ENCODE results near the gene CKM. TPM values are rescaled to one million over a fixed set of nuclear protein-coding genes. Genes with fewer than 3 reads are reported as not detected.

Gene CKM
- total RNA-seq, 4 donors from 2014 or later = 0.66 to 1.4 (median 1.1) TPM; not detected in 1

DNA sequence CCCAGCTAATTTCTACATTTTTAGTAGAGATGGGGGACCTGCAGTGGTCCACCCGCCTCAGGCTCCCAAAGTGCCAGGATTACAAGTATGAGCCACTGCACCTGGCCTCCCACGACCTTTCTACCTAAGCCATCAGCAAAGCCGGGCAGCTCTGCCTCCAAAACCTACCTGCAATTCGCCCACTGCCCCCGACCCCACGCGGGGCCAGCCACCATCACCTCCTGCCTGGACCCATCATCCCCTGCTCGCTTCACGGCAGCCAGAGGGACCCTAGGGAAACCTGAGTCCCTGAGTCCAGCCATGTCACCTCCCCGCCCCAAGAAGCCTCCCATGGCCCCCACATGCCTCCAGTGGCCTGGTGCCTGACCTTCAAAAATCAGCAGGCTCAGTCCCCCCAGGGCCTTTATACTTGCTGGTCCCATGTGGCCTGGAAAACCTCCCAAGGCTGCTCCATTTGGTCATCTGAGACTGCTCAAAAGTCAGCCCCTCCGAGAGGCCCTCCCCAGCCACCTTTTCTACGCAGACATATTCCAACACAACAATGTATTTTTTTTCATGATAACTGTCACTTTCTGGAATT, 35.6 kb upstream of the CKM start:
- Histone ChIP-seq H3K36me3 (peaks cover 0 to 89% (median 58%) of the 10 kb centered on the region in 4 donors), H3K9me3 (no peaks in the 10 kb centered on the region), H3K27me3 (no peaks in the 10 kb centered on the region), H3K4me3 (no peak overlapping the region), H3K4me1 (no peaks in the 10 kb centered on the region), H3K27ac (replicated peaks in 1 of 4) (no peak overlapping the region)
- no peak for TF ChIP-seq POLR2AphosphoS5 (IDR thresholded peaks at IDR 0.05)
- TF ChIP-seq, protein P1, sequence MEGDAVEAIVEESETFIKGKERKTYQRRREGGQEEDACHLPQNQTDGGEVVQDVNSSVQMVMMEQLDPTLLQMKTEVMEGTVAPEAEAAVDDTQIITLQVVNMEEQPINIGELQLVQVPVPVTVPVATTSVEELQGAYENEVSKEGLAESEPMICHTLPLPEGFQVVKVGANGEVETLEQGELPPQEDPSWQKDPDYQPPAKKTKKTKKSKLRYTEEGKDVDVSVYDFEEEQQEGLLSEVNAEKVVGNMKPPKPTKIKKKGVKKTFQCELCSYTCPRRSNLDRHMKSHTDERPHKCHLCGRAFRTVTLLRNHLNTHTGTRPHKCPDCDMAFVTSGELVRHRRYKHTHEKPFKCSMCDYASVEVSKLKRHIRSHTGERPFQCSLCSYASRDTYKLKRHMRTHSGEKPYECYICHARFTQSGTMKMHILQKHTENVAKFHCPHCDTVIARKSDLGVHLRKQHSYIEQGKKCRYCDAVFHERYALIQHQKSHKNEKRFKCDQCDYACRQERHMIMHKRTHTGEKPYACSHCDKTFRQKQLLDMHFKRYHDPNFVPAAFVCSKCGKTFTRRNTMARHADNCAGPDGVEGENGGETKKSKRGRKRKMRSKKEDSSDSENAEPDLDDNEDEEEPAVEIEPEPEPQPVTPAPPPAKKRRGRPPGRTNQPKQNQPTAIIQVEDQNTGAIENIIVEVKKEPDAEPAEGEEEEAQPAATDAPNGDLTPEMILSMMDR (IDR thresholded peaks at IDR 0.05) = no peak
- TF ChIP-seq POLR2A (IDR thresholded peaks at IDR 0.05; ENCODE audit: low read depth) = no peak
- TF ChIP-seq EP300 (IDR thresholded peaks at IDR 0.05) = no peak
- DNase-seq (ENCODE audit: extremely low spot score) = no peak
- intact Hi-C loops (cut with DNase I) = no loop called here
- WGBS = 95% methylated on average over 10 of the region's 12 CpGs

DNA sequence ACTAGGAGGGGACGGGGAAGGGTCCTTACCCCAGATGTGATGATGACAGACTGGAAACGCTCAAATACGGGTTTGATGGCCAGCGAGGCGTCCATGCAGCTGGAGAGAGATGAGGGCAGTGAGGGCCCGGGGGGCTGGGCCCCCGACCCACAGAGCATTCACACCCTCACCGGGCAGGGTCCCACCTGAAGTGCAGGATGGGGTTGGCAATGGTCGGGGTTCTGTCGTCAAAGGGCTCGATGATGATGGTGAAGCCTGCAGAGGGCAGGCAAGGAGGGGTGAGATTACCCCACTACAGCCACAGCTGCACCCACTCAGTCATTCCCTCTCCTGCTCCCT, 34.7 kb upstream of the CKM start:
- TF ChIP-seq, protein P1 (IDR thresholded peaks at IDR 0.05) = no peak
- TF ChIP-seq POLR2AphosphoS5 (IDR thresholded peaks at IDR 0.05) (no peak), POLR2A (IDR thresholded peaks at IDR 0.05; ENCODE audit: low read depth) (no peak), EP300 (IDR thresholded peaks at IDR 0.05) (no peak)

DNA sequence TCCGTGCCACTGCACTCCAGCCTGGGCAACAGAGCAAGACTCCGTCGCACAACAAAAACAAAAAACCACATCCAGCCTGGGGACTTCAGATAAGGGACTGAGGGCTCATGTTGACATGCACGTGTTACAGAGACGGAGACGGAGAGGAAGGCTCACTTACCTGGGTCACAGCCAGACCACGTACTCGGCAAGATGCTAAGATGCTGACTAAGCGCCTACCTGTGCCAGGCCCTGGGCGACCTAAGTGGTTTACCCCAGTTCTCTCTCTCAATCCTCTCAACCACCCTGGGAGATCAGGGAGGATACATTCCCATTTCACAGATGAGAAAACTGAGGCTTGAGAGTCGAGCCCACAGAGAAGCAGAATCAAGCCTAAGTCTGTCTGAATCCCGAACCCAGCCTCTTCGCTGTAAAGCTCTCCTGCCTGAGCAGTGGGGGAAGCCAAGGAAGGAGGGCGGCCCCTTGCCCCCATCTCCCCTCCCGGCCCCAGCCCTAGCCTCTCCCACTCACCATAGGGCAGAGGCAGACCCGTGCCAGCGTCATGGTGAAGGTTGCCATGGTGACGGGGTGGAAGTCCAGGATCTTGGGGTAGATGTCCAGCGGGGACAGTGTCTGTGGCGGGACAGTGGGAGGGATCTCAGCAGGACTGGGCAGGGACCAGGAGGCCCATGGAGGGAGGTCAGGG, 34.2 kb upstream of the CKM start:
- Histone ChIP-seq H3K4me3 (no peak overlapping the region), H3K27ac (replicated peaks in 1 of 4) (no peak overlapping the region), H3K4me1 (no peaks in the 10 kb centered on the region), H3K9me3 (no peaks in the 10 kb centered on the region), H3K36me3 (peaks cover 1 to 89% (median 62%) of the 10 kb centered on the region in 4 donors), H3K27me3 (no peaks in the 10 kb centered on the region)
- intact Hi-C loops (cut with DNase I) = no loop called here
- WGBS = 94% methylated on average over 16 of the region's 20 CpGs
- TF ChIP-seq POLR2AphosphoS5 (IDR thresholded peaks at IDR 0.05) = no peak
- TF ChIP-seq, protein P1 (IDR thresholded peaks at IDR 0.05) = no peak
- TF ChIP-seq POLR2A (IDR thresholded peaks at IDR 0.05; ENCODE audit: low read depth) = no peak
- TF ChIP-seq EP300 (IDR thresholded peaks at IDR 0.05) = no peak
- DNase-seq (ENCODE audit: extremely low spot score) = no peak

More for the DNA sequence above, 34.7 kb upstream of the CKM start:
- Histone ChIP-seq H3K27me3 (no peaks in the 10 kb centered on the region), H3K36me3 (peaks cover 0 to 89% (median 62%) of the 10 kb centered on the region in 4 donors), H3K4me3 (no peak overlapping the region), H3K4me1 (no peaks in the 10 kb centered on the region), H3K9me3 (no peaks in the 10 kb centered on the region), H3K27ac (replicated peaks in 1 of 4) (no peak overlapping the region)
- no peak for DNase-seq (ENCODE audit: extremely low spot score)
- intact Hi-C loops (cut with DNase I) = no loop called here
- 89% methylated on average over 11 of the region's 11 CpGs for WGBS

DNA sequence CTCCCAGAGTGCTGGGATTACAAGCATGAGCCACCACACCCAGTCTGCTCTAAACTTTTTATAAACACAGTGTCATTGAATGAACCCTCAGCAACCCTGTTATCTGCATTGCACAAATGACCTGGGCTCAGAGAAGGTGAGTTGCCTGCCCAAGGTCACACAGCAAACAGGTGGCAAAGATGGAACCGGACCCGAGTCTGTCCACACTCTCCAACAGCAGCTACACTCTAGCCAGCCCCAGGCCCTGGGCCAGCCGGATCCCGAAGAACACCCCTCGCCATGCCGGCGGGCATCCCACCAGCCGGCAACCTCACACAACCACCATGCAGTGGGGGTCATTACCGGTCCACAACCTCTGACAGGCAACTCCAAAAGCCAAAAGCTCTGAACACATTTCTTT, 33.2 kb upstream of the CKM start:
- H3K4me3 ChIP-seq = no peak overlapping the region
- H3K27me3 ChIP-seq = no peaks in the 10 kb centered on the region
- no peak for TF ChIP-seq EP300 (IDR thresholded peaks at IDR 0.05)
- TF ChIP-seq, protein P1 (IDR thresholded peaks at IDR 0.05) = no peak
- TF ChIP-seq POLR2A (IDR thresholded peaks at IDR 0.05; ENCODE audit: low read depth) = no peak
- TF ChIP-seq POLR2AphosphoS5 (IDR thresholded peaks at IDR 0.05) = no peak
- H3K4me1 ChIP-seq = no peaks in the 10 kb centered on the region
- no peak for DNase-seq (ENCODE audit: extremely low spot score)
- no peaks in the 10 kb centered on the region for H3K9me3 ChIP-seq
- no peak overlapping the region for H3K27ac ChIP-seq (replicated peaks in 1 of 4)
- H3K36me3 ChIP-seq = peaks cover 6 to 89% (median 62%) of the 10 kb centered on the region in 4 donors
- WGBS = 90% methylated on average over 2 of the region's 9 CpGs
- intact Hi-C loops (cut with DNase I) = no loop called here
